Measurements from ENCODE around the gene MCM3.

- TF ChIP-seq ZNF768 (tag by site-specific recombination; IDR thresholded peaks at IDR 0.05) (no peak), ZNF146 (tag by site-specific recombination; IDR thresholded peaks at IDR 0.05) (no peak), ZNF16 (tag by site-specific recombination; IDR thresholded peaks at IDR 0.05; ENCODE audit: low read depth) (no peak), CTCF (tag by site-specific recombination; IDR thresholded peaks at IDR 0.05) (no peak), FEZF1 (tag by site-specific recombination; IDR thresholded peaks at IDR 0.05) (no peak), KLF17 (tag by site-specific recombination; IDR thresholded peaks at IDR 0.05) (no peak), ZNF692 (tag by site-specific recombination; IDR thresholded peaks at IDR 0.05) (no peak), ZNF19 (tag by site-specific recombination; IDR thresholded peaks at IDR 0.05; ENCODE audit: low read depth) (no peak), ZBTB49 (tag by site-specific recombination; IDR thresholded peaks at IDR 0.05; ENCODE audit: low read depth) (no peak), MYNN (tag by site-specific recombination; IDR thresholded peaks at IDR 0.05; ENCODE audit: borderline replicate concordance) (no peak), ZNF639 (tag by site-specific recombination; IDR thresholded peaks at IDR 0.05) (no peak), REST (tag by site-specific recombination; IDR thresholded peaks at IDR 0.05) (no peak), ZNF549 (tag by site-specific recombination; IDR thresholded peaks at IDR 0.05) (no peak)
Observed at GRCh38 chr6:52255434-52255833, 29.1 kb downstream of the MCM3 start.
